Epithelial cell of esophagus (primary cell): Measurements from ENCODE around the gene ASTN2.

Source experiments
- DNase-seq: peaks from one replicate; pipeline ENCODE4 v3.0.0; 2010; ENCODE audit warnings: low read depth
- H3K4me3 ChIP-seq: 2 replicates; pipeline ENCODE4 v1.5.1; 2011; ENCODE audit warnings: mild to moderate bottlenecking, low read length, control low read depth
- TF ChIP-seq, protein P1 (sequence below): IDR thresholded peaks from 2 replicates; pipeline ENCODE4 v1.5.1; 2011; ENCODE audit warnings: low read depth, mild to moderate bottlenecking, low read length, control low read depth, inconsistent platforms; ENCODE audit not compliant: insufficient read depth; ENCODE audit errors: missing control alignments

The ASTN2 gene

GRCh38 chr9:116409129-116409528 lies 1005.7 kb downstream of the ASTN2 start:
- TF ChIP-seq, protein P1, sequence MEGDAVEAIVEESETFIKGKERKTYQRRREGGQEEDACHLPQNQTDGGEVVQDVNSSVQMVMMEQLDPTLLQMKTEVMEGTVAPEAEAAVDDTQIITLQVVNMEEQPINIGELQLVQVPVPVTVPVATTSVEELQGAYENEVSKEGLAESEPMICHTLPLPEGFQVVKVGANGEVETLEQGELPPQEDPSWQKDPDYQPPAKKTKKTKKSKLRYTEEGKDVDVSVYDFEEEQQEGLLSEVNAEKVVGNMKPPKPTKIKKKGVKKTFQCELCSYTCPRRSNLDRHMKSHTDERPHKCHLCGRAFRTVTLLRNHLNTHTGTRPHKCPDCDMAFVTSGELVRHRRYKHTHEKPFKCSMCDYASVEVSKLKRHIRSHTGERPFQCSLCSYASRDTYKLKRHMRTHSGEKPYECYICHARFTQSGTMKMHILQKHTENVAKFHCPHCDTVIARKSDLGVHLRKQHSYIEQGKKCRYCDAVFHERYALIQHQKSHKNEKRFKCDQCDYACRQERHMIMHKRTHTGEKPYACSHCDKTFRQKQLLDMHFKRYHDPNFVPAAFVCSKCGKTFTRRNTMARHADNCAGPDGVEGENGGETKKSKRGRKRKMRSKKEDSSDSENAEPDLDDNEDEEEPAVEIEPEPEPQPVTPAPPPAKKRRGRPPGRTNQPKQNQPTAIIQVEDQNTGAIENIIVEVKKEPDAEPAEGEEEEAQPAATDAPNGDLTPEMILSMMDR: no peak
- H3K4me3 ChIP-seq: no peak overlapping the region
- DNase-seq: no peak

DNA sequence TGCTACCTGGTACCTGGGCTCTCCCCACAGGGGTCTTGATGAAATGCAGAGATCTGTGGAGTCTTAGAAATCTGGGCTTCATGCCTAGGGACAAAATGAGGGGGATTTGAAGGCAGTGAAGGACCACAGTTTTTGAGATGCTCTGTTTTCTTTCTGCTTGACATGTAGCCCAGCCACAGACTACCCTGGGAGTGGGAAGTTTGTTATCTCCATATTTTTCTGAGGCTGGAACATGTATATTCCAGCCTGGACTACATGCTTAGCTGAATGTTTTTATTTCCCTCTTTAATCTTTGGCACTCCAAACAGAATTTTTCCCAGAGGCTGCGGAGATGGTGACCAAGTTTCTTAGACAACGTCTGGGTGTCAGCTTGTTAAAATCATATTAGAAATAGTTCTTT lies 1008.4 kb downstream of the ASTN2 start:
- TF ChIP-seq, protein P1: no peak
- no peak for DNase-seq

GRCh38 chr9:116405321-116405720 lies 1009.5 kb downstream of the ASTN2 start:
- TF ChIP-seq, protein P1: no peak
- H3K4me3 ChIP-seq: no peak overlapping the region
- DNase-seq: no peak

More for the DNA sequence above, 1008.4 kb downstream of the ASTN2 start:
- H3K4me3 ChIP-seq: no peak overlapping the region

- TF ChIP-seq, protein P1: no peak
- H3K4me3 ChIP-seq: no peak overlapping the region
- DNase-seq: no peak
Observed at GRCh38 chr9:116404228-116404627, 1010.6 kb downstream of the ASTN2 start.

GRCh38 chr9:116403171-116403570 lies 1011.7 kb downstream of the ASTN2 start:
- no peak overlapping the region for H3K4me3 ChIP-seq
- no peak for DNase-seq
- TF ChIP-seq, protein P1: no peak

DNA sequence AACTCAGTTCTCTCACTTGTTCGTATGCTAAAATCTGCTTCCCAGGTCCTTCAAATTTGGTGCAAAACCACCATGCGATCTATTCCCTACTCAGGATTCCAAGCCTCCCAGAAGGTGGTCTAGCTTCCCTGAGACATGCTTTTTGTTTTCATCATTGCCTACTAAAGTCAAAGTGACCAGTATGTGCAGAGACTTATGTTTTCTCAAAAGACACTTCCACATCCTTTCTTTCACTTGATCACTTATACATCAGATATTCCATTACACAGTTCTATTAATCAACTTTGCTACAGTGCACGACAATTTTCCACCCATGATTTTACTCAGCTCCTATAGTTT lies 1019.2 kb downstream of the ASTN2 start:
- TF ChIP-seq, protein P1: no peak
- DNase-seq: no peak
- H3K4me3 ChIP-seq: no peak overlapping the region

- no peak for DNase-seq
- TF ChIP-seq, protein P1: no peak
- no peak overlapping the region for H3K4me3 ChIP-seq
Observed at GRCh38 chr9:116394894-116395698, 1019.8 kb downstream of the ASTN2 start.
